Neural progenitor cell (in vitro differentiated cells): ENCODE measurements around the gene OR56A1. TPM values are rescaled to one million over a fixed set of nuclear protein-coding genes. Genes with fewer than 3 reads are reported as not detected.

Experiments
- DNase-seq: peaks from one replicate; pipeline ENCODE4 v3.0.0-alpha.2; 2016; ENCODE audit warnings: low spot score
- H2AFZ ChIP-seq: fragments of 200-600 bp; sonication (generic); replicated peaks from 2 replicates; pipeline ENCODE4 v1.6.1; 2016; ENCODE audit warnings: antibody characterized with exemption
- H3F3A ChIP-seq: fragments of 200-600 bp; sonication (generic); 2 replicates; pipeline ENCODE4 v1.6.1; 2016; ENCODE audit warnings: antibody characterized with exemption, low read depth
- H3K27ac ChIP-seq: fragments of 200-600 bp; sonication (generic); 2 replicates; pipeline ENCODE4 v1.5.1; 2016; ENCODE audit warnings: mild to moderate bottlenecking
- H3K27me3 ChIP-seq: fragments of 200-600 bp; sonication (generic); 2 replicates; pipeline ENCODE4 v1.6.1; 2016; ENCODE audit warnings: mild to moderate bottlenecking, moderate library complexity
- H3K36me3 ChIP-seq: fragments of 200-600 bp; sonication (generic); 2 replicates; pipeline ENCODE4 v1.5.1; 2016
- H3K4me1 ChIP-seq: fragments of 200-600 bp; sonication (generic); 2 replicates; pipeline ENCODE4 v1.6.1; 2016; ENCODE audit warnings: mixed run types
- H3K4me2 ChIP-seq: fragments of 200-600 bp; sonication (generic); 2 replicates; pipeline ENCODE4 v1.6.1; 2016
- H3K4me3 ChIP-seq: fragments of 200-600 bp; sonication (generic); 2 replicates; pipeline ENCODE4 v1.5.1; 2016
- H3K79me2 ChIP-seq: fragments of 200-600 bp; sonication (generic); 2 replicates; pipeline ENCODE4 v1.6.1; 2016; ENCODE audit warnings: low read depth
- H3K9ac ChIP-seq: fragments of 200-600 bp; sonication (generic); 2 replicates; pipeline ENCODE4 v1.6.1; 2016
- H3K9me3 ChIP-seq: fragments of 200-600 bp; sonication (generic); 2 replicates; pipeline ENCODE4 v1.5.1; 2016; ENCODE audit warnings: low read depth
- H4K20me1 ChIP-seq: fragments of 200-600 bp; sonication (generic); 2 replicates; pipeline ENCODE4 v1.6.1; 2016; ENCODE audit warnings: low read depth
- H3K27ac Mint-ChIP-seq: 3 replicates; pipeline ENCODE4 v1.8.0; 2021; ENCODE audit warnings: mixed read lengths
- H3K27me3 Mint-ChIP-seq: 2 replicates; pipeline ENCODE4 v1.8.0; 2022; ENCODE audit warnings: low read depth, mild to moderate bottlenecking, inconsistent platforms, moderate library complexity, mixed read lengths; ENCODE audit not compliant: insufficient read depth
- H3K36me3 Mint-ChIP-seq: 3 replicates; pipeline ENCODE4 v1.8.0; 2021; ENCODE audit warnings: mixed read lengths
- H3K4me1 Mint-ChIP-seq: 3 replicates; pipeline ENCODE4 v1.8.0; 2021; ENCODE audit warnings: mixed read lengths
- H3K4me3 Mint-ChIP-seq: 3 replicates; pipeline ENCODE4 v1.8.0; 2021; ENCODE audit warnings: mild to moderate bottlenecking, moderate library complexity, mixed read lengths
- H3K9me3 Mint-ChIP-seq: 3 replicates; pipeline ENCODE4 v1.8.0; 2020; ENCODE audit warnings: mixed read lengths
- CTCF ChIP-seq: fragments of 200-600 bp; sonication (generic); IDR thresholded peaks from 2 replicates; pipeline ENCODE4 v1.5.1; 2017; ENCODE audit warnings: antibody characterized with exemption, mild to moderate bottlenecking
- EZH2 ChIP-seq: fragments of 200-600 bp; sonication (generic); IDR thresholded peaks from 2 replicates; pipeline ENCODE4 v1.6.1; 2017; ENCODE audit warnings: antibody characterized with exemption, mild to moderate bottlenecking, moderate library complexity
- EZH2phosphoT487 ChIP-seq: fragments of 200-600 bp; sonication (generic); IDR thresholded peaks from 2 replicates; pipeline ENCODE4 v1.6.1; 2017; ENCODE audit warnings: antibody characterized with exemption
- total RNA-seq: library from RNA; depleted of rRNA; stranded (reverse); fragments of >200 nt; gene quantifications from 2 replicates; pipeline ENCODE4 v1.2.3, GENCODE V29; 2015; ENCODE audit warnings: low replicate concordance

OR56A1 gene
- total RNA-seq, 1 donor from 2014 or later: 1.8 TPM

GRCh38 chr11:6006395-6006794 lies 24.2 kb downstream of the OR56A1 start:
- no peaks in the 10 kb centered on the region for H3K27me3 Mint-ChIP-seq
- Histone ChIP-seq H3K36me3 (no peaks in the 10 kb centered on the region), H3K4me1 (peaks cover 6% of the 10 kb centered on the region), H4K20me1 (no peaks in the 10 kb centered on the region), H3K9me3 (no peaks in the 10 kb centered on the region), H2AFZ (no peak overlapping the region), H3K4me3 (no peak overlapping the region), H3K27ac (no peak overlapping the region), H3K27me3 (no peaks in the 10 kb centered on the region), H3K4me2 (no peak overlapping the region), H3F3A (no peaks in the 10 kb centered on the region), H3K79me2 (no peaks in the 10 kb centered on the region), H3K9ac (no peak overlapping the region)
- no peaks in the 10 kb centered on the region for H3K9me3 Mint-ChIP-seq
- no peak overlapping the region for H3K27ac Mint-ChIP-seq
- no peak for DNase-seq
- H3K36me3 Mint-ChIP-seq: no peaks in the 10 kb centered on the region
- H3K4me1 Mint-ChIP-seq: no peaks in the 10 kb centered on the region
- H3K4me3 Mint-ChIP-seq: no peak overlapping the region
- TF ChIP-seq EZH2phosphoT487 (no peak), EZH2 (no peak), CTCF (no peak)

GRCh38 chr11:6002202-6002699 lies 28.3 kb downstream of the OR56A1 start:
- TF ChIP-seq EZH2 (no peak), EZH2phosphoT487 (no peak), CTCF (no peak)
- Histone ChIP-seq H3K4me1 (no peaks in the 10 kb centered on the region), H2AFZ (no peak overlapping the region), H4K20me1 (no peaks in the 10 kb centered on the region), H3K4me3 (no peak overlapping the region), H3K9ac (no peak overlapping the region), H3K27ac (no peak overlapping the region), H3K4me2 (no peak overlapping the region), H3K79me2 (no peaks in the 10 kb centered on the region), H3K36me3 (no peaks in the 10 kb centered on the region), H3K9me3 (no peaks in the 10 kb centered on the region), H3K27me3 (no peaks in the 10 kb centered on the region), H3F3A (no peaks in the 10 kb centered on the region)
- no peak for DNase-seq
- no peaks in the 10 kb centered on the region for H3K27me3 Mint-ChIP-seq
- H3K4me3 Mint-ChIP-seq: no peak overlapping the region
- H3K36me3 Mint-ChIP-seq: no peaks in the 10 kb centered on the region
- no peak overlapping the region for H3K27ac Mint-ChIP-seq
- H3K4me1 Mint-ChIP-seq: no peaks in the 10 kb centered on the region
- H3K9me3 Mint-ChIP-seq: no peaks in the 10 kb centered on the region

- H3K4me1 Mint-ChIP-seq: no peaks in the 10 kb centered on the region
- Histone ChIP-seq H3K27ac (no peak overlapping the region), H4K20me1 (no peaks in the 10 kb centered on the region), H3F3A (no peaks in the 10 kb centered on the region), H3K4me1 (no peaks in the 10 kb centered on the region), H3K9me3 (no peaks in the 10 kb centered on the region), H3K79me2 (no peaks in the 10 kb centered on the region), H2AFZ (no peak overlapping the region), H3K4me3 (no peak overlapping the region), H3K9ac (no peak overlapping the region), H3K27me3 (no peaks in the 10 kb centered on the region), H3K36me3 (no peaks in the 10 kb centered on the region), H3K4me2 (no peak overlapping the region)
- no peaks in the 10 kb centered on the region for H3K9me3 Mint-ChIP-seq
- H3K27me3 Mint-ChIP-seq: no peaks in the 10 kb centered on the region
- no peak for DNase-seq
- no peaks in the 10 kb centered on the region for H3K36me3 Mint-ChIP-seq
- H3K27ac Mint-ChIP-seq: no peak overlapping the region
- TF ChIP-seq EZH2: no peak
- no peak overlapping the region for H3K4me3 Mint-ChIP-seq
Measured at GRCh38 chr11:5994791-5995190, 35.8 kb downstream of the OR56A1 start.

GRCh38 chr11:5992604-5993251 lies 37.8 kb downstream of the OR56A1 start:
- no peaks in the 10 kb centered on the region for H3K9me3 ChIP-seq
- H3K4me3 ChIP-seq: no peak overlapping the region
- H3F3A ChIP-seq: no peaks in the 10 kb centered on the region
- no peaks in the 10 kb centered on the region for H4K20me1 ChIP-seq
- Mint-ChIP-seq H3K9me3 (no peaks in the 10 kb centered on the region), H3K27ac (no peak overlapping the region), H3K36me3 (no peaks in the 10 kb centered on the region), H3K27me3 (no peaks in the 10 kb centered on the region), H3K4me1 (no peaks in the 10 kb centered on the region), H3K4me3 (no peak overlapping the region)
- H3K79me2 ChIP-seq: no peaks in the 10 kb centered on the region
- H3K9ac ChIP-seq: no peak overlapping the region
- no peaks in the 10 kb centered on the region for H3K27me3 ChIP-seq
- TF ChIP-seq CTCF (peak; percentile 75), EZH2 (no peak), EZH2phosphoT487 (no peak)
- peak; percentile 44 for DNase-seq
- no peaks in the 10 kb centered on the region for H3K4me1 ChIP-seq
- no peak overlapping the region for H3K4me2 ChIP-seq
- no peak overlapping the region for H3K27ac ChIP-seq
- no peaks in the 10 kb centered on the region for H3K36me3 ChIP-seq
- H2AFZ ChIP-seq: no peak overlapping the region
